GM21723 (cell line): ENCODE measurements around the gene CARD6.
"Not testable (repeated sequence)": the region's sequence is repeated elsewhere in the genome, so short reads cannot be mapped to it uniquely, and the experiment has no call there.

Source experiments
- ATAC-seq: cut with Tn5 transposase; IDR thresholded peaks from one replicate; pipeline ENCODE4 v1.9.1; 2021; ENCODE audit warnings: mild to moderate bottlenecking, moderate library complexity; ENCODE audit not compliant: unreplicated experiment

CARD6 gene

GRCh38 chr5:40873286-40873880 is 32.2 kb downstream of the CARD6 start:
- no peak for ATAC-seq

- ATAC-seq, result no peak
These were observed 34.8 kb downstream of the CARD6 start for GRCh38 chr5:40875958-40876357.

GRCh38 chr5:40877371-40877988 is 36.3 kb downstream of the CARD6 start:
- no peak for ATAC-seq

- no peak for ATAC-seq
These were observed 38.2 kb downstream of the CARD6 start for GRCh38 chr5:40879163-40879942.

- ATAC-seq, result no peak
These were observed 41.1 kb downstream of the CARD6 start for GRCh38 chr5:40882291-40882690.

GRCh38 chr5:40883051-40883450 is 41.9 kb downstream of the CARD6 start:
- ATAC-seq, result not testable (repeated sequence)

- ATAC-seq, result not testable (repeated sequence)
These were observed 54.6 kb downstream of the CARD6 start for GRCh38 chr5:40895440-40896425.

- peak; percentile 95 for ATAC-seq
These were observed 63.2 kb downstream of the CARD6 start for GRCh38 chr5:40904205-40904993.

- ATAC-seq, result no peak
These were observed 63.8 kb downstream of the CARD6 start for GRCh38 chr5:40904994-40905306.

- no peak for ATAC-seq
These were observed 65.2 kb downstream of the CARD6 start for GRCh38 chr5:40906351-40906751.

GRCh38 chr5:40909264-40909663 is 68.1 kb downstream of the CARD6 start, which contains the start of gene C7:
Gene C7 (plus strand): TSS chr5:40909497. CDS start chr5:40909611, 114 bp downstream.
- no peak for ATAC-seq

- ATAC-seq, result no peak
These were observed 68.6 kb downstream of the CARD6 start for GRCh38 chr5:40909723-40910122.
